DND-41 (cell line): ENCODE results near the gene RYR3.

Source experiments
- ATAC-seq: fragments of 200-7000 bp; cut with Tn5 transposase; 3 replicates; pipeline ENCODE4 v1.9.1; 2021; ENCODE audit warnings: low read depth; ENCODE audit not compliant: insufficient read depth
- DNase-seq: peaks from one replicate; pipeline ENCODE4 v3.0.0-alpha.2; 2020
- H2AFZ ChIP-seq: 2 replicates; pipeline ENCODE4 v1.6.0; 2012; ENCODE audit warnings: low read depth, low read length
- H3K27ac ChIP-seq: 2 replicates; pipeline ENCODE4 v1.5.1; 2012; ENCODE audit warnings: low read length, inconsistent platforms
- H3K27me3 ChIP-seq: fragments of 200-600 bp; sonication (generic); 2 replicates; pipeline ENCODE4 v1.6.0; 2012; ENCODE audit warnings: low read length, mild to moderate bottlenecking, inconsistent platforms; ENCODE audit not compliant: insufficient read depth, poor library complexity
- H3K36me3 ChIP-seq: 2 replicates; pipeline ENCODE4 v1.5.1; 2012; ENCODE audit warnings: low read length, inconsistent platforms; ENCODE audit not compliant: insufficient read depth
- H3K4me1 ChIP-seq: 2 replicates; pipeline ENCODE4 v1.5.1; 2012; ENCODE audit warnings: mild to moderate bottlenecking, low read length; ENCODE audit not compliant: insufficient read depth
- H3K4me2 ChIP-seq: 2 replicates; pipeline ENCODE4 v1.6.0; 2012; ENCODE audit warnings: mild to moderate bottlenecking, moderate library complexity, low read length, inconsistent platforms; ENCODE audit not compliant: insufficient read depth
- H3K4me3 ChIP-seq, 2 experiments: fragments of 200-600 bp in 1 of 2; shearing (Covaris generic) in 1 of 2; 2 replicates each; pipeline ENCODE4 v1.5.1; 2012 to 2016; ENCODE audit warnings: inconsistent platforms in 2 of 2, low read length in 2 of 2, mild to moderate bottlenecking in 2 of 2, low read depth in 1 of 2, moderate library complexity in 1 of 2
- H3K79me2 ChIP-seq: 2 replicates; pipeline ENCODE4 v1.6.0; 2012; ENCODE audit warnings: low read length, inconsistent platforms; ENCODE audit not compliant: insufficient read depth
- H3K9ac ChIP-seq: 2 replicates; pipeline ENCODE4 v1.6.0; 2012; ENCODE audit warnings: low read depth, mild to moderate bottlenecking, inconsistent platforms, low read length, moderate library complexity
- H3K9me3 ChIP-seq: 2 replicates; pipeline ENCODE4 v1.5.1; 2012; ENCODE audit warnings: low read length, moderate library complexity, mild to moderate bottlenecking, inconsistent platforms; ENCODE audit not compliant: insufficient read depth, severe bottlenecking
- H4K20me1 ChIP-seq: 2 replicates; pipeline ENCODE4 v1.6.0; 2012; ENCODE audit warnings: low read length; ENCODE audit not compliant: insufficient read depth
- EZH2 ChIP-seq: IDR thresholded peaks from 3 replicates; pipeline ENCODE4 v1.6.1; 2012; ENCODE audit warnings: borderline replicate concordance, low read depth, mild to moderate bottlenecking, moderate library complexity, low read length, inconsistent platforms; ENCODE audit not compliant: severe bottlenecking
- TF ChIP-seq, protein P1 (sequence below): IDR thresholded peaks from 2 replicates; pipeline ENCODE4 v1.5.1; 2012; ENCODE audit warnings: borderline replicate concordance, low read length, moderate library complexity, mild to moderate bottlenecking; ENCODE audit not compliant: poor library complexity, severe bottlenecking; ENCODE audit errors: extremely low read depth

Gene RYR3

GRCh38 chr15:33910741-33911140 is 600.0 kb downstream of the RYR3 start:
- no peaks in the 10 kb centered on the region for H3K27me3 ChIP-seq
- no peaks in the 10 kb centered on the region for H3K9me3 ChIP-seq
- no peaks in the 10 kb centered on the region for H4K20me1 ChIP-seq
- H3K79me2 ChIP-seq = no peaks in the 10 kb centered on the region
- DNase-seq (no peak), ATAC-seq (no peak)
- H3K4me2 ChIP-seq = no peak overlapping the region
- H3K27ac ChIP-seq = no peak overlapping the region
- H3K4me3 ChIP-seq = no peak overlapping the region
- no peak overlapping the region for H2AFZ ChIP-seq
- no peaks in the 10 kb centered on the region for H3K36me3 ChIP-seq
- TF ChIP-seq, protein P1, sequence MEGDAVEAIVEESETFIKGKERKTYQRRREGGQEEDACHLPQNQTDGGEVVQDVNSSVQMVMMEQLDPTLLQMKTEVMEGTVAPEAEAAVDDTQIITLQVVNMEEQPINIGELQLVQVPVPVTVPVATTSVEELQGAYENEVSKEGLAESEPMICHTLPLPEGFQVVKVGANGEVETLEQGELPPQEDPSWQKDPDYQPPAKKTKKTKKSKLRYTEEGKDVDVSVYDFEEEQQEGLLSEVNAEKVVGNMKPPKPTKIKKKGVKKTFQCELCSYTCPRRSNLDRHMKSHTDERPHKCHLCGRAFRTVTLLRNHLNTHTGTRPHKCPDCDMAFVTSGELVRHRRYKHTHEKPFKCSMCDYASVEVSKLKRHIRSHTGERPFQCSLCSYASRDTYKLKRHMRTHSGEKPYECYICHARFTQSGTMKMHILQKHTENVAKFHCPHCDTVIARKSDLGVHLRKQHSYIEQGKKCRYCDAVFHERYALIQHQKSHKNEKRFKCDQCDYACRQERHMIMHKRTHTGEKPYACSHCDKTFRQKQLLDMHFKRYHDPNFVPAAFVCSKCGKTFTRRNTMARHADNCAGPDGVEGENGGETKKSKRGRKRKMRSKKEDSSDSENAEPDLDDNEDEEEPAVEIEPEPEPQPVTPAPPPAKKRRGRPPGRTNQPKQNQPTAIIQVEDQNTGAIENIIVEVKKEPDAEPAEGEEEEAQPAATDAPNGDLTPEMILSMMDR = no peak
- TF ChIP-seq EZH2 = no peak
- no peaks in the 10 kb centered on the region for H3K4me1 ChIP-seq
- no peak overlapping the region for H3K9ac ChIP-seq

DNA sequence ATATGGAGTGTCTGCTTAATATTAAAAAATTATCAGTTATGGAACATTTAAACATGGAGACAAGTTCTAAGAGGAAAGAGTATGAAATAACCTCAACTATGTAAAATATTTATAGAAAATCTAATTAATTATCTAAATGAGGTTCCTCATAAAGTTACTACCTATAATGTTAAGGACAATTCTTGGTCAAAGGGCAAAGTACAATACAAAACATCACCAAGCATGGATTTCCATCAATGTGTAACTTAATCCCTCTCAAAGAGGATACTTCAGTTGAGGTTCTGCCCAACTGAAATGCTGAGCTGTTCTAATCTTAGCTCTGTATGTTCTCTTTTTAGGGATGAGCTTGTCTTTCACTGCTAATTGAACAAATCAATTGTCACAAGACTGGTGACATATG is 601.6 kb downstream of the RYR3 start:
- H2AFZ ChIP-seq = no peak overlapping the region
- H3K79me2 ChIP-seq = no peaks in the 10 kb centered on the region
- no peak for ATAC-seq
- no peak for DNase-seq
- no peak overlapping the region for H3K9ac ChIP-seq
- no peak overlapping the region for H3K4me3 ChIP-seq
- H3K4me1 ChIP-seq = no peaks in the 10 kb centered on the region
- no peaks in the 10 kb centered on the region for H3K36me3 ChIP-seq
- H3K9me3 ChIP-seq = no peaks in the 10 kb centered on the region
- no peaks in the 10 kb centered on the region for H3K27me3 ChIP-seq
- TF ChIP-seq, protein P1 = no peak
- TF ChIP-seq EZH2 = no peak
- H4K20me1 ChIP-seq = no peaks in the 10 kb centered on the region
- H3K4me2 ChIP-seq = no peak overlapping the region
- H3K27ac ChIP-seq = no peak overlapping the region

GRCh38 chr15:33913459-33913858 is 602.7 kb downstream of the RYR3 start:
- H3K36me3 ChIP-seq = no peaks in the 10 kb centered on the region
- H3K9me3 ChIP-seq = no peaks in the 10 kb centered on the region
- no peaks in the 10 kb centered on the region for H3K27me3 ChIP-seq
- no peaks in the 10 kb centered on the region for H4K20me1 ChIP-seq
- TF ChIP-seq EZH2 = no peak
- TF ChIP-seq, protein P1 = no peak
- H3K9ac ChIP-seq = no peak overlapping the region
- H3K27ac ChIP-seq = no peak overlapping the region
- no peaks in the 10 kb centered on the region for H3K79me2 ChIP-seq
- no peak overlapping the region for H3K4me2 ChIP-seq
- no peak overlapping the region for H2AFZ ChIP-seq
- ATAC-seq = no peak
- no peaks in the 10 kb centered on the region for H3K4me1 ChIP-seq
- H3K4me3 ChIP-seq = no peak overlapping the region
- DNase-seq = no peak
